HG02884 (cell line): ENCODE measurements around the gene AJUBA.
A peak's percentile ranks its signal among the peaks of the same experiment; 100 is the strongest.
"Not testable (repeated sequence)": the region's sequence is repeated elsewhere in the genome, so short reads cannot be mapped to it uniquely, and the experiment has no call there.

Experiments
- ATAC-seq: cut with Tn5 transposase; IDR thresholded peaks from one replicate; pipeline ENCODE4 v1.9.1; 2021; ENCODE audit warnings: mild to moderate bottlenecking, moderate library complexity; ENCODE audit not compliant: unreplicated experiment

AJUBA gene

DNA sequence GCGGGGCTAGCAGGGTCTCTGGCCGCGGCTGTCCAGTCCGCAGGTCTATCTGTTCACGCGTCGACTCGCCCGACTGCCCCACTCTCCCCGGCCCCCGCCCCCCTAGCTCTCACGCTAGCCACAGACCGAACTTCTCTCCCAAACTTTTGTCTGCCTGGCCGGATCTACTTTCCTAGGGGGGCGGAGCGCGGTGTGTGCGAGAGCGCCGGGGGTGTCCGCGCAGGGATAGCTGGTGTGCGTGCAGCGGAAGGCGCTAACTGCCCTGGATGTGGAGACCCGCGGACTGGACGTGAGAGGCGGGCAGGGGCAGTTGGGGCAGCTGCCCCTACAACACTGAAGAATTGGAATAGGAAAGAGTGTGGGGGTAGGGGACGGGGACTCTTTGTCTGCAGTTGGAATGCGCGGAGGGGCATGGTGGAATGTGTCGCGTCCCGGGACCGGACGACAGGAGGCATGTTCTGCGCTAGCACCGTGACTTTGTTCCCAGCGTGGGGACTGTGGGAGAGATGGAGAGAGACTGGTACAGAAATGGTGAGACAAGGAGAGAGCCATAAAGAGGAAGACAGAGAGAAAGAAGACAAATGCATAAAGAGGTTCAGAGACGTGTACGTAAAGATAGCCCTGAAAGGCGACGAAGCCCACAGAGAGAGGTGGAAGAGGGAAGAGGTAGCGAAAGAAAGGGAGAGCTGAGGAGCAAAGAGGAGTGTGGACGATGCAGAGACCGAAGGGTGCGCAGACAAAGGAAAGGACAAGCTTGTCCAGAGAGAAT lies at the start of gene AJUBA:
Gene AJUBA, minus strand, starts transcription at position 75 of the 769 bp plus-strand sequence. CDS start 285 bp downstream, outside the sequence.
- peak; percentile 44 for ATAC-seq

DNA sequence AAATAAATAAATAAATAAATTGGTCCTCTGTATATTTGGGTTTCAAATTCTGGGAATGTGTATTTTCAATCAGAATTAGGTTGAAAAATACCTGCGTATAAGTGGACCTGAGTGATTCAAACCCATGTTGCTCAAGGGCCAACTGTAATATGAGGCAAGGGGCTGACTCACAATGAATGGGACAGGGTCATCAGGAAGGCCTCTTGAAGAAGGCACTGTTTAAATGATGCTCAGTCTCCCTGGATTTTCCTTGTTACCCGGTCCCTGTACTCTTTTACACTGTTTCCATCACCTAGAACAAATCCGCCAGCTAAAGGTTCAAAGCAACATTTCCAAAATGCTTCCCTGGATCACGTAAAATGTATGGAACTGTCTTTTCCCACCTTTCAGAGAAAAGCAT lies 48.6 kb upstream of the AJUBA start:
- no peak for ATAC-seq

DNA sequence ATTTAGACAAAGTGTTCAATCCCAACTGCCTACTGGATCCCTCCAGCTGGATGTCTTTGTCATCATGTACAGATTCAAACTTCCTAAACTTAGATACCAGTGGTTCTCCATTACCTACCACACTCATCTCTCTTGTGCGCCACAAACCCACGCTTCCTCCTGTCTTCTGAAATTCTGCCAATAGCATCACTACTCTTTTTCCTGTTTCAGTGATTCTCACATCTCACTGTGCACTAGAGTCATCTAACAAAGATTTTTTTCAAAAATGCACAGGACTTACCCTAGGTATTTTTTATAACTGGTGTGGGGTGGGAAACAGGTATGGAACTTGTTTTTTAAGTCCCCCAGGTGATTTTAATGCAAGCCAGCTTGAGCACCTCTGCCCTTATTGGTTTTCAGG lies 46.4 kb upstream of the AJUBA start:
- ATAC-seq = no peak

DNA sequence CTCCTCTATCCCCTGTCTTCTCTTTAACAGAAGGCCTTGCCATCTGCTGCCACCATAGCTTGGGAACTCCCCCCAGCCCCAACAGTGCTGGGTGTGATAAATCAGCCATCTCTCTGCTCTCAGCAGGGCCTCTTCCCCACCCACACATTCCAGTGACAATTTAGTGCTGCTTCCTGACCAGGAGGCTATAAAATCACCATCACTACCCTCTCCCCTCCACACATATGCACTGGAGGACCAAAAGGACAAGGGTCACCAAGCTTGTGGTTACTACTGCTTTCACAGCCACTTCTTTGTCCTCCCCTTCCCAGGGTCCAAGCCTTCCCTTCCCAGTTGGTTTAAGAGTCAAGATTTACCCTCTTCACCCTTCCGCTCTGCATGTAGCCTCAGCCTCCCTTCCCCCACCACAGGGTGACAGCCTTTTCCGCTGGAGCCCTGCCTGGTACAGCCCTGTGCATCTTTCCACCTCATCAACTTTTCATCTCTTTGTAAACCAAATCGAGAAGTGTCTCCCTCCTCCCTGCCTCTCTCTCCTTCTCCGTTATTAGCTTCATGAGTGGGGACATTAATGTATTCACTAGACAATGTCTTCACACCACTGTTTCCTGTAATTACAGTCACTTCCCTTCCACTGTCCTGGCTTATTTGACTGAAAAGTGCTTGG lies 42.9 kb upstream of the AJUBA start:
- no peak for ATAC-seq

DNA sequence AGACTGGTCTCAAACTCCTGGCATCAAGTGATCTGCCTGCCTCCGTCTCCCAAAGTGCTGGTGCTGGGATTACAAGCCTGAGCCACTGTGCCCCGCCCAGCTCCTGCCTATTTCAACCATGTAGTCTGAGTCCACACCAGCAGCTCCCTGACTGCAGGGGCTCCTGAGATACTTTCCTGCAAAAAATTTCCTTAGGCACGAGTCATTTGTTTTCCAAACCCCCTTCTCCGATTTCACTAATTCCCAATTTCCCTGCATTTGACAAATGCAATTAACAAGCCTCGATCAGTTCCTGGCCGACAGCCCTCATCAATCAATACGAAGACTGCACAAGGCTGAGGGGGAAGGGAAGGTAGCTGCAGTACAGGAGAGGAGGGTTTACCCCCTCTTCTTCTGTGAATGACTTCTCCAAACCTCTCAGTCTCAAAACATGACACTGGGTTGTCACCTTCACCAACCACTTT lies 42.3 kb upstream of the AJUBA start:
- no peak for ATAC-seq

DNA sequence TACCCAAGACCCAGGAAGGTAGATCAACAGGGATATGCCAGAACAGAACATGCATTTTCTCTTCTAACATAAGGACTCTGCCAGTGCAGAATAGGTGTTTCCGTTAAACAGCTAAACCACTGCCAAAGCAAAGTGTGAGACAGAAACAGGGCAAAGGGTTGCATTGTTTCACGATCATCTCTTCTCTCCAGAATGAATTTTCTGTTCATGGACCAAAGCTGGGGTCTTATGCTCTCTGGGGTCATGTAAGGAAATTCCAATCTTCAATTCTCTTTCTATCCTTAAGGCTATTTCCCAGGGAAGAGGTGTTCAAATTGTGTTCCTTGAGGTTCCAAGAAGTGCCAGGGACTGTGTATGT lies 41.4 kb upstream of the AJUBA start:
- ATAC-seq = no peak

DNA sequence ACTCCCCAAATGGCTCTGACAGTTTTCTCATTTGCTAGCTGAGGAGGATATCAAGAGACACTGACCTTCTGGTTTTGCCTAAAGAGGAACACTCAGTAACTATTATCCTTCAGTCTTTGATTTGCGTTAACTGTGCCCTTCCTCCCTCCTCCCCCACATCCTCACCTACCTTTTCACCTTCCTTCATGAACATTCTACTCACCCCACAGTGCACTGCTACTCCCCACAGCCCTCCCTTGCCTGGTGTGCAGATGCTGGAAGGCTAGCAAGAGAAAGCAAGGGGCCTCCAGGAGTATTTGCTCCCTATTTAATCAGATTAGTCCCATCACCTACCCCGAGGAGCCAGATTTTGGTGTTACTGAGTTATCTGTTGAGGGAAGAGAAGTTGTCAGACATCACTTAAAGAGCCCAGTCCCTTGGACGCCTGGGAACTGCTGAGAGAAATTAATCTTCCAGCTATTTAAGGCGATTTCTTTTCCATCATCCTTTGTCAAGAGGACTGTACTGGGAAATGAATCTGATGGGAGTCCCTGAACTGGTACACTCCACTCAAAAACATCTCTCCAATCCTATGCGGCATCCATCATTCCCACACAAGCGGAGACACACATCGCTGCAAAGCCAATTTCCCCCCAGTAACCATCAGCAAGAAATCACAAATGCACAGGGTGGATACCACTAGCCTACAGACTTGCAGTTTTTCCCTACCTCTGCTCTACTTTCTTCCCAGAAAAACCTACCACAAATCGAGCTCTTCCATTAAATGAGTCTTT lies 40.9 kb upstream of the AJUBA start:
- ATAC-seq = no peak

DNA sequence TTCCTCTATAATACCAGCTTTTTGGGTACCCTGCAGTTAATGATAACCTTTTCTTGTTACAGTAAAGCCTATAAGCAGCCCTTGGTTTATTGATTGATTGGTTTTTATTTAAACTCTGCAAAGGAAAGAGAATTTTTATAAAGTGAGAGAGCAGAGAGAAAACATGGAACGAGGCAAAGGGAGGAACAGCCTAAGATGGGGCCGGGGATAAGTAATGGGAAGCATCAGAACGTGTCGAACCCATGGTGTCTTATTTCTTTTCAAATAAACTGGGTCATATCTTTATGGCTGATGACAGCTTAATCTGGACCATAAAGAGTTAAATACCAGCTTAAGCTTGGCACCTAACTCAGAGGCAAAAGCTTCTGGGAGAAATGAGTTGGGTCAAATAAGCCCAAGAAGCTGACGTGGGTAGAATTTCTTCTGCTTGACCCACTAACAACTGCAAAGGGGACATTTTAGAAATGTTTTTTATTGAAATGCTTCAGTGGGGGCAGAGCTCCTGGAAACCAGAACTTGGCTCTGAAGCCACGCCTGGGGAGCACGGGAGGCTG lies 39.6 kb upstream of the AJUBA start:
- no peak for ATAC-seq

DNA sequence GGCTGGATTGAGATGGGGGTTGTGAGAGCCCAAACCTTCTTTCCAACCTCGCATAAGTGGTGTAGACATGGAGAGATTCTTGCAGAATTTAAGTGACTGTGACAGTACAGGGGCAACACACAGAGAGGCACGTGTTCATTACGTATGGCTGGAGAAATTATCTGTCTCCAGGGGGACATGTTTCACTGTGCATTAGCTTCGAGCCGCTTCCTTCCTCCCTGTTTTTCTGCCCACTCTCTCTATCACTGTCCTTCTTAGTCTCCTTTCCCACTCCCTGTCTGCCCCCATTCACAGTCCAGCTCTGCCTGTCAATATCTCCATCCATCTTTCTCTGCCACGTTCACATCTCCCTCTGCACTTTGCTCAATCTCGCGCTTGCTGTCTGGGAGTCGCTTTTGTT lies 39.1 kb upstream of the AJUBA start:
- no peak for ATAC-seq

DNA sequence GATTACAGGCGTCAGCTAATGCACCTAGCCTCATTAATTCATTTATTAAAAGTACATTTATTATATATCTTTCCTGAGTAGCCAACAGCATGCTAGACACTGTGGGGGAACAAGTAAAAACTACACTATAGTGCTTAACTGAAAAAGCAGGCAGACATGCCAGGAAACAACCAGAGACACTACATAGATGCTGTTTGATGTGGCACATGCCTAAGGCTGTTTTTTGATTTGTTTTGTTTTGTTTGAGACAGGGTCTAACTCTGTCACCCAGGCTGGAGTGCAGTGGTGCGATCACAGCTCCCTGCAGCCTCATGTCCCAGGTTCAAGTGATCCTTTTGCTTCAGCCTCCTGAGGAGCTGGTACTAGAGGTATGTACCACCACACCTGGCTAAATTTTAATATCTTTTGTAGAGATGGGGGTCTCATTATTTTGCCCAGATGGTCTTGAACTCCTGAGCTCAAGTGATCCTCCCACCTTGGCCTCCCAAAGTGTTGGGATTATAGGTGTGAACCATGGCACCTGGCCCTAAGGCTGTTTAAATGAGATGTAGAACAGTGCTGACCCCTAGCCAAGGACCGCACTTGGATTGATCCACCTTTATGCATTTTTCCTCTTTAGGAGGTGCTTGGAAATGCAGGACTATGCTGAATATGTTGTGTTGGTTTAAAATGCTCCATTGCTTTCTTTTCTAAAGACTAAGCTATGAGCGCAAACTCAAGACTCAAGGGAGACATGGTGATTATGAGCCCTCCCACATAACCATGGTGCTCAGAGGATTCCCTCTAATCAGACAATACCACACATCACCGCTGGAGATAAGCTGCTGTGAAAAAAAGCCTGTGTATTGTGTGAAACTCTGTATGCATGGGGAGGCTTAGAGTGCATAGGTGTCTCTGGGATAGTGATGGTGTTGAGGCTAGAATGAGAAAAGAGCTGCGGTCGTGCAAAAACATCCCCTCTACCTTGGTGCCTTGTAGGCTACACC lies 38.1 kb upstream of the AJUBA start:
- ATAC-seq = no peak

DNA sequence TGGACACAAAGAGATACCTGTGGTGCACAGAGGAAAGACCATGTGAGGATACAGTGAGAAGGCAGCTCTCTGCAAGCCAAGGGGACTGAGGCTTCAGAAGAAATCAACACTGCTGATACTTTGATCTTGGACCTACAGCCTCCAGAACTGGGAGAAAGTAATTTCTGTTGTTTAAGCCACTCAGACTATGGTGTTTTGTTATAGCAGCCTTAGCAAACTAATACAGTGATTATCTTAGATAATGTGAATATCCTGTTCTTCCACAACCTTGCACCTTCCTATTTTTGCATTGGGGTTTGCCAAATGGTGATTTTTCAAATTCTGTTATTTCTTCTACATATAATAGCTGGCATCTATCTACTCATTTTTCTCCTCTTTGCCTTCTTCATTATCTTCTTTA lies 35.8 kb upstream of the AJUBA start:
- no peak for ATAC-seq

DNA sequence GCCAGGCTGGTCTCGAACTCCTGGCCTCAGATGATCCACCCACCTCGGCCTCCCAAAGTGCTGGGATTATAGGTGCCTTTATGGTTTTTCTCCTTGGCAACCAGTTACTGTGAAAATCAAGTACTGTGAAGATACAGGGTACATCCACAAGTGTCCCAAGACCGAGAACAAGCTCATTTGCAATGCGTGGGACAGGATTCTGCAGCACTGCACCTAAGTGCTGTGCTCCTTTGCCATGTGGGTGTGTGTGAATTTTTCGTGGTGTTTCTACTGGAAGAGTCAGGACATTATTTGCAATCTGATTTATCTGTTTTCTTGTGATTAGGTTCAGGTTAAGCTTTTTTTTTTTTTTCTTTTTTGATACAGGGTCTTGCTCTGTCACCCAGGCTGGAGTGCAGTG lies 34.7 kb upstream of the AJUBA start:
- no peak for ATAC-seq

DNA sequence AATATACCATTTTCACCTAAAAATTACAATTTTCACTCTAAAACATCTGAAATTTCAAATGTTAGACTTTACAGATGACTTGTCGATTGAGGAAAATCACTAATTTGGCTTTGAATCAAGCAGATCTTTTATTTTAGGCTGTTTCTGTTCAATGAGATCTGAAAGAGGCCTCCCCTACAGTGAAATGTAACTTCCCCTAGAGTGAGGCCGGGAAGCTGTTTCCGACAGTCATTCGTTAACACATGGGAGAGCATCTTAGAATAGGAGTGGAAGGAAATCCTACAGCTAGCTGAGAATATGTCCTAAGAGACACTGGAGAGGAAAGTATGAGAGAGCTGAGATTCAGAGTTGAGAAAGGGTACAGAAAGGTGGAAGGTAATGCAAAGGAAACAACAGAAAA lies 33.3 kb upstream of the AJUBA start:
- ATAC-seq = no peak

DNA sequence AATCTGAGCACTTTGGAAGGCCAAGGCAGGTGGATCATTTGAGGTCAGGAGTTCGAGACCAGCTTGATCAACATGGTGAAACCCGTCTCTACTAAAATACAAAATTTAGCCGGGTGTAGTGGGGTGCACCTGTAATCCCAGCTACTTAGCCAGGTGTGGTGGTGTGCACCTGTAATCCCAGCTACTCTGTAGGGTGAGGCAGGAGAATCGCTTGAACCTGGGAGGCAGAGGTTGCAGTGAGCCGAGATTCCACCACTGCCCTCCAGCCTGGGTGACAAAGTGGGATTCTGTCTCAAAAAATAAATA lies 31.4 kb upstream of the AJUBA start:
- ATAC-seq = not testable (repeated sequence)

DNA sequence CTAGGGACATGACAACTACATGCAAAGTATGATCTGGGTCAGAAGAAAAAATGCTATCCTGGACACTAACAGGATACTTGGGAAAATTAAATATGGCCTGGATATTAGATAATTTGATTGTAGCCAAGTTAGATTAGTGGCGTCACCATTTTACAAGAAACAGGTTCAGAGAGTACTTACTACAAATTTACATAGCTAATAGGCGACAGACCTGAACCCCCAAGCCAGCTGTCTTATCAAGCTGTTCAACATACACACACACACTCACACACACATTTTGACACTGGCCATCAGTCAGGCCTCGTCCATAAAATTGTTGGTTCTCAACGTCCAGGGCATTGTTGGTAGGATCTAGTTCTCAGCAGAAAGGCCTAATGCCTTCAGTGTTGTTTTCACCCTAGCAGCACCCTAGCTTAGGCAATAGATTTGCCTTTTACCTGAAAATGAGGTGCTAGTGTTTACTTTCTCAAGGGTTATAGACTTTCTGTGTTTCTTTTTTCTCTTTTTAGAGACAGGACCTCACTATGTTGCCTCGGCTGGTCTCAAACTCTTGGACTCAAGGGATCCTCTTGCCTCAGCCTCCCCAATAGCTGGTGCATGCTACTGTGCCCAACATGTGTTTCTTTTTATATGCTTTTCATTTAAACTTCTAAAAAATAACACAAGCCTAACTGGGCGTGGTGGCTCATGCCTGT lies 30.9 kb upstream of the AJUBA start:
- no peak for ATAC-seq

DNA sequence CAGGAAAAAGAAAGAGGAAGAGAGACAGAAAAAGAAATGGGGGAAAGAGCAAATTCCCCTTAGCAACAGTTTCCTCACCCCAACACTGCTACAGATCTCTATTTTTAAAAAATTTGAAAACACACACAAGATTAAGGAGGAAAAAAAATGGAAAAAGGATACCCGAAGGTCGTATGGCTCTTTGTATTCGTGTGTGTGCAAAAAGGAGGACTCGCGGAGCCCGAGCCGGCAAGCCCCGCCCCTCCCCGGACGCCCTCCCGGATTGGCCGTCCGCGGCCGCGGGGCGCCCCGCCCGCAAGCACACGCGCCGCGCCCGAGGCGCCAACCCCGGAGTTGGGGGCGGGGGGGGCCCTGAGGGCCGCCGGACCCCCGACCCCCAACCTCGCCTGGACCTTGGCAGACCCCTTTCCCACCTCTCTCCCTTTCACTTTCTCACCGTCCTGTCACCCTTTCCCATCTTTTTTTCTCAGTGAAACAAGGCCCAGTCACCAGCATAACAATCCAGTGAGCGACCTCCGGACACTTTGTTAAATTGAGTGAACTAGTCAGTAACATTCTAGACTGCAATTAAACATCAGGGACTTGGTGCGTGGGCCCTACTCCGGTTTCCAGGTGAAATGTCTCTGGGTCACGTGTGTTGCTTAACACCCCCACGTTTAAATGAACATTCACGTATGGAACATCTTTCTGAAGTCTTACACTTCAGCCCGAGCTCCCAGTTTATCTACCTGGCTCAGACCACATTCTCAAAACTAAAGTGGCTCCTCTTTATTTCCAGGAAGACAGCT lies 27.8 kb upstream of the AJUBA start, which contains the start of gene C14orf93:
Gene C14orf93, minus strand, starts transcription at position 205 of the 788 bp plus-strand sequence. CDS start 11,120 bp downstream, outside the sequence.
- no peak for ATAC-seq

DNA sequence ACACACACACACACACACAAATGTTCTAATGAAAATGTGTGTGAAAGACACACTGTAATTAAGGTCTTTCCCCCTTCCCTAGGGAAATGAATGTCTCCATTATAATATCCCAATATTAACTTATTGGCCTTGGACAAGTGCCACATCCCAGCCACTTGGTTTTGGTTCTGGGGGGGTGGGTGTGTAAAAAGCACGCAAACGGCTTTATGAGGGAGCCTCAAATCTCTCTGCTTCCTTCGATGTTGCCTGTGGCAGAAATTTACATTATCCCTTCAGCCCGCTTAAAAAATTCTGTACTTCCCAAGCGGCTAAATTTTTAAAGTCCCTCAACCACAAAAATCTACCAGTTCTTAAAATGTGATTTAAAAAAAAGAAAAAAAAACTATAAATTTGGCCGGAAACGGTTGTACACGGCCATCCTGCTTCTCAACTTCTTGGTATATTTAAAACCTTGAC lies 27.2 kb upstream of the AJUBA start:
- ATAC-seq = no peak

DNA sequence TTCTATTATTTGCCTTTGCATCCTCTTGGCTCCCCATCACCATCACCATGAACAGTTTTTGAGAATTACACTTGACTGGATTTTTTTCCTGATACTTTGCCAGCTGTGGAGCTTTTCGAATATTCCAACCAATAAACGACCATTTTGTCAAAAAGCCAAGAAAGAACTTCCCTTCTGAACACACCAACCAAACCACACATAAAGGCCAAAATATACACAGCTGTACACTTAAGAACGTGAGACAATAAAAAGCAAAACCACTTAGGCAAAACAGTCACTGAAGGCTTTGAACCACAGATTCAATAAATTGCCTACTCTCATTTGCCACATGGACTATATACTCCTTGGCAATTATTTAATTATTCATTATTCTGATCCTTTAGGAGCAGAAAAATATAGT lies 26.5 kb upstream of the AJUBA start:
- ATAC-seq = no peak
